Measurements from ENCODE around the gene IP6K1. TPM values are rescaled to one million over a fixed set of nuclear protein-coding genes. Genes with fewer than 3 reads are reported as not detected.
A peak's percentile ranks its signal among the peaks of the same experiment; 100 is the strongest.

The IP6K1 gene
- total RNA-seq, 2 experiments from 2014 or later = 27.4 to 30.9 TPM

GRCh38 chr3:49812916-49813496 lies 26.7 kb upstream of the IP6K1 start:
- Histone ChIP-seq H3K36me3 (ENCODE audit: insufficient read depth, low read length) (no peaks in the 10 kb centered on the region), H3K27ac (ENCODE audit: low read depth, low read length, poor library complexity, severe bottlenecking) (no peak overlapping the region), H3K9me3 (ENCODE audit: low read length) (no peaks in the 10 kb centered on the region), H3K9me2 (ENCODE audit: insufficient read depth, low read length) (no peaks in the 10 kb centered on the region), H2AFZ (ENCODE audit: low read length) (no peak overlapping the region; the same call in 1 of the 2 replicates), H3K79me2 (ENCODE audit: insufficient read depth, low read depth, low read length) (no peaks in the 10 kb centered on the region), H3K4me3 (ENCODE audit: low read depth, low read length, poor library complexity, severe bottlenecking) (no peak overlapping the region), H4K20me1 (ENCODE audit: insufficient read depth, low read length) (no peaks in the 10 kb centered on the region), H3K4me1 (ENCODE audit: insufficient read depth, low read length, poor library complexity, severe bottlenecking) (peaks cover 25% of the 10 kb centered on the region), H3K4me2 (ENCODE audit: low read length) (no peak overlapping the region)
- ChIA-PET CTCF (ENCODE audit: unreplicated experiment) (interaction anchor here (1.2 kb wide), 1 partner anchor 8 kb away, joined by 5 read pairs; no protein-coding TSS in a partner anchor), POLR2A (interaction anchor here (1.0 to 1.5 kb wide), 2 partner anchors 8 to 9 kb away, joined by 6 read pairs; partner anchors contain the start of gene INKA1)
- TF ChIP-seq EZH2phosphoT487 (IDR thresholded peaks at IDR 0.05; ENCODE audit: borderline replicate concordance, low read depth, low read length) (no peak), CTCF (conservative IDR thresholded peaks at IDR 0.05; ENCODE audit: low read length) (no peak)
- no TSS peak for BruUV-seq (replicated peaks)
- intact Hi-C loops (cut with micrococcal nuclease; ENCODE audit: unreplicated experiment) = no loop called here
- DNase-seq (ENCODE audit: low spot score) = no peak

GRCh38 chr3:49807431-49808114 lies 21.2 kb upstream of the IP6K1 start:
- peaks cover 56% of the 10 kb centered on the region for H3K4me1 ChIP-seq (ENCODE audit: insufficient read depth, low read length, poor library complexity, severe bottlenecking)
- no peaks in the 10 kb centered on the region for H3K9me2 ChIP-seq (ENCODE audit: insufficient read depth, low read length)
- peak overlapping the region; percentile 82 for H3K4me3 ChIP-seq (ENCODE audit: low read depth, low read length, poor library complexity, severe bottlenecking)
- H3K79me2 ChIP-seq (ENCODE audit: insufficient read depth, low read depth, low read length) = no peaks in the 10 kb centered on the region; the same call in 1 of the 2 replicates
- H2AFZ ChIP-seq (ENCODE audit: low read length) = no peak overlapping the region; the same call in 1 of the 2 replicates
- H4K20me1 ChIP-seq (ENCODE audit: insufficient read depth, low read length) = no peaks in the 10 kb centered on the region
- BruUV-seq (replicated peaks) = no TSS peak
- peak overlapping the region; percentile 96 for H3K27ac ChIP-seq (ENCODE audit: low read depth, low read length, poor library complexity, severe bottlenecking)
- DNase-seq (ENCODE audit: low spot score) = peak; percentile 66
- H3K4me2 ChIP-seq (ENCODE audit: low read length) = peak overlapping the region; percentile 96
- no peaks in the 10 kb centered on the region for H3K9me3 ChIP-seq (ENCODE audit: low read length)
- POLR2A ChIA-PET = interaction anchor here (0.5 to 1.3 kb wide), 2 partner anchors 17 to 20 kb away, joined by 3 read pairs; no protein-coding TSS in a partner anchor
- intact Hi-C loops (cut with micrococcal nuclease; ENCODE audit: unreplicated experiment) = loop anchor here (10.0 kb wide), 1 partner anchor 417 kb away; no protein-coding TSS in a partner anchor
- CTCF ChIA-PET (ENCODE audit: unreplicated experiment) = interaction anchor here (0.7 kb wide), 1 partner anchor 318 kb away, joined by 3 read pairs; no protein-coding TSS in a partner anchor
- H3K36me3 ChIP-seq (ENCODE audit: insufficient read depth, low read length) = no peaks in the 10 kb centered on the region
- TF ChIP-seq EZH2phosphoT487 (IDR thresholded peaks at IDR 0.05; ENCODE audit: borderline replicate concordance, low read depth, low read length) (no peak), CTCF (conservative IDR thresholded peaks at IDR 0.05; ENCODE audit: low read length) (no peak)
